K562 treated with DMSO at 1 percent for 48 hours (cell line): ENCODE data around the gene TAL1. TPM values are rescaled to one million over a fixed set of nuclear protein-coding genes. Genes with fewer than 3 reads are reported as not detected.

Experiments used
- total RNA-seq: library from RNA; unstranded; fragments of 300-600 nt; gene quantifications from 2 replicates; pipeline ENCODE4 v1.2.3, GENCODE V29; 2022; ENCODE audit warnings: low replicate concordance; ENCODE audit errors: extremely low read depth

TAL1 gene
- total RNA-seq = not detected in 2 replicates

GRCh38 chr1:47232187-47232874 lies at the start of gene TAL1:
TAL1 (minus strand) TSS chr1:47232225; CDS start chr1:47225888, 6,337 bp downstream.

GRCh38 chr1:47189844-47190508 lies 42.0 kb downstream of the TAL1 start, which contains the start of gene PDZK1IP1:
PDZK1IP1 (minus strand) TSS chr1:47190036; CDS start chr1:47189932, 104 bp downstream.

Other genes starting within 250 kb of the TAL1 start
- not detected in 2 replicates for gene CYP4X1, start 208.6 kb downstream of the TAL1 start, total RNA-seq
- not detected in 2 replicates for gene CYP4Z1, start 165.0 kb downstream of the TAL1 start, total RNA-seq
- not detected in 2 replicates for gene CYP4A22, start 94.8 kb downstream of the TAL1 start, total RNA-seq
- not detected in 2 replicates for gene PDZK1IP1, start 42.2 kb downstream of the TAL1 start, total RNA-seq
- not detected in 2 replicates for gene STIL, start 81.9 kb upstream of the TAL1 start, total RNA-seq
- not detected in 2 replicates for gene CMPK1, start 101.6 kb upstream of the TAL1 start, total RNA-seq
- gene FOXE3, start 184.1 kb upstream of the TAL1 start, total RNA-seq = not detected in 2 replicates
- not detected in 2 replicates for gene FOXD2, start 205.8 kb upstream of the TAL1 start, total RNA-seq